Measurements from ENCODE around the gene CACUL1. TPM values are rescaled to one million over a fixed set of nuclear protein-coding genes. Genes with fewer than 3 reads are reported as not detected.

Gene CACUL1
- total and polyA plus RNA-seq, 2 donors (not counting 3 experiments of a cell fraction or from before 2014, with no cell fraction given), result 6.0 to 35.1 TPM

GRCh38 chr10:118635674-118636402 is 118.9 kb downstream of the CACUL1 start:
- ChIA-PET CTCF (interaction anchor here (1.2 kb wide), 1 partner anchor 8 kb away, joined by 3 read pairs; no protein-coding TSS in a partner anchor), POLR2A (no interaction called here)
- no peak overlapping the region for H3K9ac ChIP-seq (replicated peaks; ENCODE audit: extremely low read depth, insufficient read depth, low read length)
- no peak overlapping the region for H3K4me3 ChIP-seq (replicated peaks in 1 of 3; ENCODE audit: insufficient read depth in 1 of 3, low read depth in 1 of 3, low read length in 3 of 3)
- FAIRE-seq, result no peak
- BruUV-seq (replicated peaks), result no TSS peak
- H3K79me2 ChIP-seq (ENCODE audit: control insufficient read depth, insufficient read depth, low read length), result no peaks in the 10 kb centered on the region
- H2AFZ ChIP-seq (ENCODE audit: low read depth, low read length), result no peak overlapping the region
- no peak for DNase-seq (ENCODE audit: low read depth, low spot score)
- TF ChIP-seq MYC (IDR thresholded peaks at IDR 0.05; ENCODE audit: low read depth, low read length) (no peak), FOS (IDR thresholded peaks at IDR 0.05; ENCODE audit: borderline replicate concordance, insufficient read depth, low read length) (no peak), CTCF (IDR thresholded peaks at IDR 0.05; ENCODE audit: extremely low read depth in 1 of 2, insufficient read depth in 1 of 2, low read depth in 1 of 2, low read length in 2 of 2) (no peak), POLR2A (IDR thresholded peaks at IDR 0.05; ENCODE audit: low read depth, low read length) (no peak), EZH2 (IDR thresholded peaks at IDR 0.05; ENCODE audit: borderline replicate concordance, low read depth, low read length, severe bottlenecking) (no peak), GATA2 (IDR thresholded peaks at IDR 0.05; ENCODE audit: insufficient read depth, insufficient read length, low read depth, low read length) (no peak), JUN (IDR thresholded peaks at IDR 0.05; ENCODE audit: borderline replicate concordance, insufficient read depth, insufficient read length, low read depth) (no peak), MAX (IDR thresholded peaks at IDR 0.05; ENCODE audit: insufficient read depth, insufficient read length) (no peak), POLR2AphosphoS5 (IDR thresholded peaks at IDR 0.05; ENCODE audit: insufficient read depth, low read depth, low read length) (no peak)
- no peaks in the 10 kb centered on the region for H3K27me3 ChIP-seq (ENCODE audit: control insufficient read depth in 2 of 2, insufficient read depth in 2 of 2, low read length in 2 of 2)
- dilution Hi-C loops (cut with MboI; ENCODE audit: extremely low pct_ligation_motif_present, low sequenced_read_pairs) (no loop called here), intact Hi-C loops (cut with micrococcal nuclease) (no loop called here)
- no peaks in the 10 kb centered on the region for H3K9me1 ChIP-seq (replicated peaks; ENCODE audit: control insufficient read depth, extremely low read depth, insufficient read depth, low read length)
- H3K27ac ChIP-seq (ENCODE audit: insufficient read depth, low read depth, low read length), result no peak overlapping the region
- no peaks in the 10 kb centered on the region for H4K20me1 ChIP-seq (replicated peaks; ENCODE audit: control insufficient read depth, extremely low read depth, insufficient read depth, low read length)
- H3K4me1 ChIP-seq (ENCODE audit: control insufficient read depth, extremely low read depth, insufficient read depth, low read length), result no peaks in the 10 kb centered on the region
- H3K4me2 ChIP-seq (ENCODE audit: insufficient read depth, low read length), result no peak overlapping the region
- H3K9me3 ChIP-seq (replicated peaks; ENCODE audit: control insufficient read depth, insufficient read depth, low read length), result no peaks in the 10 kb centered on the region
- H3K36me3 ChIP-seq (ENCODE audit: control insufficient read depth in 2 of 2, extremely low read depth in 1 of 2, insufficient read depth in 2 of 2, low read length in 2 of 2), result no peaks in the 10 kb centered on the region
